GM19025 (cell line): ENCODE results near the gene LGALS4.
"Not testable (repeated sequence)": the region's sequence is repeated elsewhere in the genome, so short reads cannot be mapped to it uniquely, and the experiment has no call there.

ENCODE experiments used
- ATAC-seq: cut with Tn5 transposase; IDR thresholded peaks from one replicate; pipeline ENCODE4 v1.9.1; 2021; ENCODE audit warnings: mild to moderate bottlenecking, low read depth, moderate library complexity; ENCODE audit not compliant: unreplicated experiment

Gene LGALS4

GRCh38 chr19:38812841-38813320, at the start of gene LGALS4:
LGALS4 (minus strand) TSS chr19:38812945; CDS start chr19:38812886, 59 bp downstream.
- no peak for ATAC-seq

GRCh38 chr19:38861368-38861767, 48.6 kb upstream of the LGALS4 start:
- ATAC-seq, result no peak

DNA sequence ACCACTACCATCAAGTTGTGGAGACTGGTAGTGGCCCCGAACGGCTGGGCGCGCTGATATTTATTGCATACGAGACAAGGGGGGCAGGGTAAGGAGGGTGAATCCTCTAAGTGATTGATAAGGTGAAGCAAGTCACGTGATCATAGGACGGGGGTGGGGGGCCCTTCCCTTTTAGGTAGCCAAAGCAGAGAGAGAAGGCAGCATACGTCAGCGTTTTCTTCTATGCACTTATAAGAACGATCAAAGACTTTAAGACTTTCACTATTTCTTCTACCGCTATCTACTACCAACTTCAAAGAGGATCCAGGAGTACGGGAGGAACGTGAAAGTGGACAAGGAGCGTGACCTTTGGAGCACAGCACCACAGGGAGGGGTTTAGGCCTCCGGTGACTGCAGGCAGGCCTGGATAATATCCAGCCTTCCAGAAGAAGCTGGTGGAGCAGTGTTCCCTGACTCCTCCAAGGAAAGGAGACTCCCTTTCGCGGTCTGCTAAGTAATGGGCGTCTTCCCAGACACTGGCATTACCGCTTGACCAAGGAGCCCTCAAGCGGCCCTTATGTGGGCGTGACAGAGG, 47.0 kb upstream of the LGALS4 start:
- not testable (repeated sequence) for ATAC-seq

DNA sequence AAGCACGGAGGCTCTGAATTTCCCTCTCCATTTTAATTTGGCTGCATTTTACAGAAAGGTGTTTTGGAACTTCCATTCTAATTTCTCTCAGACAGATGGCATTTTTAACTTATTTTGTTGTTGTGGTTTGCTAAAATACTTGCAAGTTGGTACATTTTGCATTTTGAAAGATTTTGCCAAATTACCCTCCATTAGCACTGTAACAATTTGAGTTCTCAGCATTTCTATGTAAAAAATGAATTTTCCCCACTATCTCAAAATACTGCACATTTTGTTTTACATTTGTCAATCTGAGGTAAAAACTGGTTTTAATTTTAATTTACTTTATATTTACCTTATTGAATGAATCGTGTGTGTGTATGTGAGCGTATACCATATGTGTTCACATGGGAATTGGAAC, 44.1 kb upstream of the LGALS4 start:
- no peak for ATAC-seq

DNA sequence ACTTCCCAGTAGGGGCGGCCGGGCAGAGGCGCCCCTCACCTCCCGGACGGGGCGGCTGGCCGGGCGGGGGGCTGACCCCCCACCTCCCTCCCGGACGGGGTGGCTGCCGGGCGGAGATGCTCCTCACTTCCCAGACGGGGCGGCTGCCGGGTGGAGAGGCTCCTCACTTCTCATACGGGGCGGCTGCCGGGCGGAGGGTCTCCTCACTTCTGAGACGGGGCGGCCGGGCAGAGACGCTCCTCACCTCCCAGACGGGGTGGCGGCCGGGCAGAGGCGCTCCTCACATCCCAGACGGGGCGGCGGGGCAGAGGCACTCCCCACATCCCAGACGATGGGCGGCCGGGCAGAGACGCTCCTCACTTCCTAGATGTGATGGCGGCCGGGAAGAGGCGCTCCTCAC, 43.0 kb upstream of the LGALS4 start:
- not testable (repeated sequence) for ATAC-seq

DNA sequence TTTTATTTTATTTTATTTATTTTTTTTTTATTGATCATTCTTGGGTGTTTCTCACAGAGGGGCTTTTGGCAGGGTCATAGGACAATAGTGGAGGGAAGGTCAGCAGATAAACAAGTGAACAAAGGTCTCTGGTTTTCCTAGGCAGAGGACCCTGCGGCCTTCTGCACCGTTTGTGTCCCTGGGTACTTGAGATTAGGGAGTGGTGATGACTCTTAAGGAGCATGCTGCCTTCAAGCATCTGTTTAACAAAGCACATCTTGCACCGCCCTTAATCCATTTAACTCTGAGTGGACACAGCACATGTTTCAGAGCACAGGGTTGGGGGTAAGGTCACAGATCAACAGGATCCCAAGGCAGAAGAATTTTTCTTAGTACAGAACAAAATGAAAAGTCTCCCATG, 42.2 kb upstream of the LGALS4 start:
- ATAC-seq, result not testable (repeated sequence)

GRCh38 chr19:38853214-38853613, 40.5 kb upstream of the LGALS4 start:
- ATAC-seq, result no peak

DNA sequence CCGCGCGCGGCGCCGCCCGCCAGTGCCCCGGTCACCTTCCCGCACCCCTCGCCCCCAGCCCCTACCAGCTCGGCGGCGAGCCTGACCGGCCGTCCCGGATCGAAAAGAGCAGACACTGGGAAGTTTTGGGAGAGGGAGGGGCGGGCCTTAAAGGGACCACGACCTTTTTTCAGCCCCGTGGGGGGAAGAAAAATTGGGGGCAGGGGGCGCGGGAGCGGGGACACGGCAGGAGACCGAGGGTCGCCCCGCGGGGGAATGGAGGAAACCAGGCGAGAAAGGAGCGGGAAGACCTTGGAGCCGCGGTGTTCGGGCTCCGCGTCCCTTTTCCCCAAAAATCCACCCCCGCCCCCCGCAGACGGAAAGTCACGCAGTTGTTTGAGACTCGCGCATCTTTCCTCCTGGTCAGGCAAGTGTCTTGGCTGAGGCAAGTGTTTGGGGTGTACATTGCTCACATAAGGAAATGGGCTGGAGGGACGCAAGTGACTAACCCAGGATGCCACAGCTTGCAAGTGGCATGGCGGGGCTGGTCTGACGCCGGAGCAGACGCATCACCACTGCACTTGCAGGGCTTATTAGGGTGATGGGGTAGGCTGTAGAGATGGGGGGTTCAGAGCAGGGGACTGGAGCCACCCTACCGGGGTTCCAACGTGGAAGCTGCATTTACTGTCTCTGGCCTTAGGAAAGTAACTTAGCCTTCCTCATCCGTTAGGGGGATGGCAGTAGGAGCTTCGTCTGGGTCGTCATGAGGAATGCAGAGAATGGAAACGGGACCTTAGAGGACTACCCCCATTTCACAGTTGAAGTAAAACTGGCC, 39.7 kb upstream of the LGALS4 start:
- ATAC-seq, result no peak

DNA sequence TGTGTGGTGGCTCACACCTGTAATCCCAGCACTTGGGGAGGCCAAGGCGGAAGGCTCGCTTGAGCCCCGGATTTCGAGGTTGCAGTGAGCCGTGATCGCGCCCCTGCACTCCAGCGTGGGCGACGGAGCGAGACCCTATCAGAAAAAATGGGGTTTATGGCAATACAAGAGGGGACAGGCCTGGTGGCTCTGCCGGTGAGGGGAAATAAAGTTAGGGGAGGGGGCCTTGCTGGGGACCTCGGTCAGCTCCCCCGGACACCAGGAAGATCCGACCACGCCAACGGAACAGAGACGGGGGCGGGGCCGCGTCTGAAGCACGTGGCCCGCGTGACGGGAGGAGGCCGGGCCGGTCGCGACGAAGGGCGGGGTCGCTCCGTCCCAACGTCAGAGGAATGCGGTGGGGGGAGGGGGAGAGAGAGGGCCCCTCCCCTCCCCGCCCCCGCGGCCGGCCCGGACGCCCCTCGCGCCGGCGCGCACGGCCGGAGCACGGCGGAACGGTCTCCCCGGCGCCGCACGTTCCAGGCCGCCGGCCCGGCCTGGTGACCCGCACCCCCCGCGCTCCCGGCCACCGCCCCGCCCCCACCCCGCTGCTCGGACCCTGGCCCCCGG, 39.0 kb upstream of the LGALS4 start:
- peak; percentile 15 for ATAC-seq

- ATAC-seq, result no peak
Measured at GRCh38 chr19:38850976-38851621, 38.4 kb upstream of the LGALS4 start.

- ATAC-seq, result peak; percentile 55
Measured at GRCh38 chr19:38850436-38850975, 37.8 kb upstream of the LGALS4 start.

DNA sequence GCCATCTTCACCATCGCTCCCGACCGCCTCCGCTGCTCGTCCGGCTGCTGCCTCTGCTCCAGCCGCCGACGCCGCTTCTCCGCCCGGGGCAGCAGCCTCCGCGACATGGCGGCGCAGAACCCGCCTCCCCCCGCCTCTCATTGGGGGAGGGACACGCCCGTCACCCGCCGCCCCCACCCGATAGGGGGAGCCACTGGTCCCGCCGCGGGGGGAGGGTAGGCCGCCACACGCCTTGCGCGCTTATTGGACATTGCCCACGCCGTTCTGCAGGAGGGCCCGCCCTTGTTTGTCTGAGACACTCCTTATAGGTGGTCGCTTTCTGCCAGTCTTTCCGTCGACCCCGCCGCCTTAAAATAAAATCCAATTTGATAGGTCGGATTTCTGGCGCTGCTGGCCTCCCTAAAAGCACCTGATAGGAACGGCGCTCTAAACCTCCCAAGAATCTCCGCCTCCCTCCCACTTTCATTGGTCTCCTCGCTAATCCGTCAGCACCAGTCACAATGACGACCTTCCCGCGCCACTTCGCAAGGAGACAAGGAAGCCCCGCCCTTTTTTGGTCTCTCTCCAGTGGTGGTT, 37.2 kb upstream of the LGALS4 start, which contains the start of gene HNRNPL:
Gene HNRNPL (minus strand): TSS at position 127 of the 576 bp plus-strand sequence. CDS start 20 bp downstream, at position 107.
- ATAC-seq, result peak; percentile 48

DNA sequence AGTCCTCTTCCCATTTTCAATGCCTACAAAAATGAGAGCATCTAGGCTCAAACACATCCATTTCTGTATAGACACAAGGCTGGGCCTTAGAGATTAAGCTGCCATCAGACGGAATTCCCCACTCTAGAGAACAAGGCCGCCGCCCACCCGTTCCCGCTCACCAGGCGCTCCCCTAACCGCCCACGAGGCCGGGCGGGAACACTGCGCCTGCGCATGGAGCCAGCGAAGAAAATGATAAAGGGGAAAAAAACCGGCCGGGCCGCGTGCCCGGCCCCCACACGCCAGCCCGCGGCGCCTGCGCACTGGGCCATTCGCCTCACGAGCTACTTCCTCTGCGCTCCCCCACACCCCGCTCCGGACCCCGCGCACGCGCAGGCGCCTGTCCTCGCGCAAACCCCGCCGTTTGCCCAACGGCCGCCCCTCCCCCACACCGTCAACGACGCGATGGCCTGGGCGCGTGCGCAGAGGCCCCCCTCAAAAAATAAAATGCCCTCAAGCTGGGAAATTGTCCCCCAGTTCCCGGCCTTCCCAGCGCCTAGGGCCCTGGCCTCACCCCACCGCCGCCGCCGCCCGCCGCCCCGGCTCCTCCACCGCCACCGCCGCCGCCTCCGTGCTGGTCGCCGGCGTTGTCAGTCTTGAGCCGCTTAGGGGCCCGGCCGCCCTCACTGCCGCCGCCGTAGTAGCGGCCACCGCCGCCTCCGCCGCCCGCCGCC, 36.6 kb upstream of the LGALS4 start:
- ATAC-seq, result peak; percentile 20

GRCh38 chr19:38848299-38849146, 35.8 kb upstream of the LGALS4 start:
- no peak for ATAC-seq

DNA sequence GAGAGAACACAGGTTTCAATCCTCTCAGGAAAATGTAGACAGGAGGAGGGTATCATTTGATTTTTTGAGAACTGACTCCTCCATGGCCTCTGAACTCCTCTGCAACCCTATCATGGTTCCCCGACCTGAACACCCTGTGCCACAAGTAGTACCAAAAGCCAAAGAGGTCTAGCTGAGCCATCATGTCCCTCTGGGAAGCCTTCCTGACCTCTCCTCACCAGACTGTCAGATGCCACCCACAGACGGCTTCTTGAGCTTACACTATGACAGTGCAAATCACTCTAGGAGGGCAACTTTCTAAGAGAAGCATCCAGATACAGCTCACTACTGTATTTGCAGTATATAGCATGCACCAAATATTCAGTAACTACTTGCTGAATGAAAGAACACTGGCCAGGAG, 33.4 kb upstream of the LGALS4 start:
- no peak for ATAC-seq

DNA sequence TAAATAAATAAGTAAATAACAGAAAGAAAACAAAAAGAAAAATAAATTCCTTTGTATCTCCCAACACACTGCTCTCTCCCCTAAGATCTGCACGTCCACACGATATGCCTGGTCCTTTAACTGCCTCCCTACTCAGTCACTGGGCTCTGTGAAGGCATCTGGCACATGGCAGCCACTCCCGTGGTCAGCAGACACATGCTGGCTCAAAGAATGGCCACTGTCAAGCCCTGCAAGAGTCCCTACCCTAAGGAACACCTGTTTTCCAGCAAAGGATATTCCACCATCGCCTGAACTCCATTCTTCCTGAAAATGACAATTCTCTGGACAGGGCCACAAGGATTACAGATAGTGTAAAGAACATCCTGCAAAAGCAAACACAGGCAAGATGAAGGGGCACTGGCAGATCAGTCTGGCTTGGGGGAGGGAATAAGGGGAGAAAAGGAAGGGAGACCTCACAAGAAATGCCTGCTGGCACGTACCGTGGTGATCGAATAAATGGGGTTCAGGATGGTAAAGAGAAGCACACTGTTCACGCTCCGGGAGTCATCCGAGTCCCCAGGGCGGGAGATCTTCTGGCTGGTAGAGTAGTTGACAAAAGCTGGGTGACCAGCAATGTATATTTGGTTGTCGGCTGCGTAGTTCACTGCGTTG, 32.8 kb upstream of the LGALS4 start:
- no peak for ATAC-seq

DNA sequence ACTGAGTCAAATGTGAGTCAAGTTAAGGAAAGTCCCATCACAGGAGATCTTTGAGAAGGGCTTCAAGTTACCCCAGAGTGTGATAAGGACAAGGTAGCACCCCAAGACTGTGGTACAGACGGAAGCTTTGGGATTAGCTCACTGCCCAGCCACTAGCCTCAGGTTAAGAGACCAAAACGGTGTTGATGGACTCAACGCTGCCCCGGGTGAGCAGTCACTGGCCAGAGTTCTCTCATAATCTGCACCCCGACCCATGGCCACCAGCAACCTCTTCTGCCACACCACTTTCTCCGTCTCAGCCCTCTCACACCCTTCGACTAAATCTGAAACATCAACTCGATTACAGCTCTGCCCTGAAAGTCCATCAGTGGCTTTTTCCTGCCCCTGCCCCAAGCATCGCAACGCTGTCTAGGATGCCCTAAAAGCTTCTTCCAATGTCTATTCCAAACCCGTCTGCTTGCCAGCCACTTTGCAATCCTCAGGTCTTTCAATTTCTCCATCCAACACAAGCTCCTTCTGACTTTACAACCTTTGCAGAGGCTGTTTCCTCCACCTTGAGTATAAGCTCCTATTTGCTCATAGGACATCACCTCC, 31.4 kb upstream of the LGALS4 start:
- no peak for ATAC-seq
